Activated CD4-positive, alpha-beta T cell treated with anti-CD3 and anti-CD28 coated beads for 24 hours (primary cell): ENCODE measurements around the gene AGA.

Source experiments
- DNase-seq, 2 donors: peaks; one replicate each; pipeline ENCODE4 v3.0.0-alpha.2; 2020; ENCODE audit warnings: low read depth in 2 of 2

The AGA gene

GRCh38 chr4:177441803-177442622 is at the start of gene AGA:
TSS of gene AGA (minus strand) at chr4:177442437. CDS start at chr4:177442375, 62 bp downstream.
- DNase-seq, result peak; percentile 93 to 97

- DNase-seq, result no peak
Measured at GRCh38 chr4:177492022-177492421, 49.8 kb upstream of the AGA start.

GRCh38 chr4:177490769-177491168 is 48.5 kb upstream of the AGA start:
- DNase-seq, result no peak

DNA sequence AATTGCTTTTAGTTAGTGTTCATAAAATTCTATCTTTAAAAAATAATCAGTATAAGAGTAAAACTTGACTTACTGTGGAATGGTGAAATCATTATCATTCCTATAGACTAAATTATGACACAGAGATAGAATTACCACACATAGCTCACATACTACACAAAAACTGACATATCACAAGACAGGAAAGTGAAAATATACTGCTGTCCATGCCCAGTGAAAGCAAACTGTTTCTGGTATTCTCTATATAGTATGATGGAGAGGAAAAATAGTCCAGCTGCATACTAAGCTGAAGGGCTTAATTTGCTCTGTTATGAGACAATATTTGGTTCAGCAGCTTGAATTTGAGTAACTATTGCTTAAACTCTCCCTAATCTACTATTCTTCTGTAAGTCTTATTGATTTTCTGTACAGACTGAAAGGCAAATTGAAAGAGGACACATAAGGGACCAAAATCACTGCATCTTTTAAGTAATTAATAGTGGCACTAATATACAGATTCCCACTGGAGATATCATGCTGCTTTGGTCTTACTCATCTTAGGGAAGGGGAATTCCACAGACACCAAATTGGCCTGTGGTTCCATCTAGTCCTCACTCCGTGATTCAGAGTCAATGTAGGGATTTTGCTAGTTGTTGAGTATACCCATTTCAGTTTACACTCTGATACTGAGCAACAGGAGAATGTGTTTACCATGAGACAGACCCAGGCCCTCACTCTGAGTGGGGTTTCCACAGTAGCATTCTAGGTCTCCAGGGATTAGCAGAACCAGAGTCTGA is 47.4 kb upstream of the AGA start:
- DNase-seq, result no peak

DNA sequence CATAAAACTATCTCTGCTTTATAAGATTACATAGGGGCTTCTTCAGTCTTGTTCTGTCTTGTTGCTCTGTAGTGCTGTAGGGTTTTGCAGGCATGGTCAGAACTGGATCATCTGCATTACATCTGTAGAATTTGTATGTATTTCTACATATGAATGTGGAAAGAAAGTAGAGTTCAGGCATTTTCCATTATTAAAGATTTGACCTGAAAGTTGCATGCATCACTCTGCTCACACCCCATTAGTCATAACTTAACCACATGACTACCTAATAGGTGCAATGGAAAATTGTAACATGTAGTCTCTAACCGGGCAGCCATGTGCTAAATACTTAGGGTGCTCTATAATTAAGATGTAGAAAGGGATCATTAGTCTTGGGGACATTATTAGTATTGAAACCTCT is 45.7 kb upstream of the AGA start:
- no peak for DNase-seq

- DNase-seq, result no peak
Measured at GRCh38 chr4:177485528-177485927, 43.3 kb upstream of the AGA start.

DNA sequence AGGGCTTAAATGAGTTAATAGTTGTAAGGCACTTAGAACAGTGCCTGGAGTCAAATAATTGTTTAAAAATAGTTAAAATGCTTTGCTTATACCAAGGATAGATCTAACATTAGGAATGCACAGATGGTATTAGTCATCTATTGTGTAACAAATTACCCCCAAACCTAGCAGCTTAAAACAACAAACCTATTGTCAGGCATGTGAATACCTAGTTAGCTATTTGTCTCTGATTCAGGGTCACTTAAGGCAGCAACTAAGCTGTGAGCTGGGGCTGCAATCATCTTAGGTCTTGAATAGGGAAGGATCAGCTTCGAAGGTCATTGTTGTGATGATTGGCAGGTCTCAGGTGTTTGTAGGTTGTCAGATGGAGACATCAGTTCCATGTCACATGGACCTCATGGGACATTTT is 42.4 kb upstream of the AGA start:
- no peak for DNase-seq

GRCh38 chr4:177483760-177484159 is 41.5 kb upstream of the AGA start:
- no peak for DNase-seq

DNA sequence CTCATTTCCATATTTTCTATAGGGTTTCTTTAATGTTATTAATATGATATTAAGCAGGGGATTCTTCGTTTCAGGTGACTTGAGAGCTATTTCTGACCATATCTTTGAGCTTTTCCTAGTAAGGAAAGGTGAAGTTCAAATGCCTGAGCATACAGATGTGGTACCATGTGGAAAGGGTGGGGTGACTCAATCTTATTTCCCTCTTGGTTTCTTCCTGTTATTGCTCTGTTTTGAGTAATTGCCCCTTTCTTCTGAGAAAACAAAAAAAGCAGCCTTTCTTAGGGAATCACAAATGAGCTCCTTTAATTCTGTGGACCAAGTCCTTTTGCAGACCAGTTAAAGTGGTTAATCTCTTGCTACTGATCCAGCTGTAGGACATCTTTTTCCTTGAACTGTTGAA is 41.0 kb upstream of the AGA start:
- DNase-seq, result no peak

GRCh38 chr4:177482367-177482766 is 40.1 kb upstream of the AGA start:
- no peak for DNase-seq

- no peak for DNase-seq
Measured at GRCh38 chr4:177480795-177481194, 38.6 kb upstream of the AGA start.

DNA sequence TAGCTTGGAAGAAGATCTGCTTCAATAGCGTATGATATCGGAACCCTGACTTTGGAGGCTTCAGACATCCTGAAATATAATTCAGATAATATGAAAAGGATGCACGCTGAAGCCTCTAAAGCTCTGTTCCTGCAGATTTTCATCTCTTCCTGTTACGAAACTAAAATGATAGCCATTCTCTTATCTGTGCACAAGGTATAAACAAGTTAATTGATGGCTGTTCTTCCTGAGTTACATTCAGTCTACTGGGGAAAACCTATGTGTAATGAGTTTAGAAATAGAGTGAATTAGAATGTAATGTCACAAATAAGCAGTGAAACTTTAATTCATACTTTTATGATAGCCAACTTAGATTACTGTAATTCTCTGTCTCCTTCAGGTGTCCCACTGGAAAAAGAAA is 36.8 kb upstream of the AGA start:
- no peak for DNase-seq

DNA sequence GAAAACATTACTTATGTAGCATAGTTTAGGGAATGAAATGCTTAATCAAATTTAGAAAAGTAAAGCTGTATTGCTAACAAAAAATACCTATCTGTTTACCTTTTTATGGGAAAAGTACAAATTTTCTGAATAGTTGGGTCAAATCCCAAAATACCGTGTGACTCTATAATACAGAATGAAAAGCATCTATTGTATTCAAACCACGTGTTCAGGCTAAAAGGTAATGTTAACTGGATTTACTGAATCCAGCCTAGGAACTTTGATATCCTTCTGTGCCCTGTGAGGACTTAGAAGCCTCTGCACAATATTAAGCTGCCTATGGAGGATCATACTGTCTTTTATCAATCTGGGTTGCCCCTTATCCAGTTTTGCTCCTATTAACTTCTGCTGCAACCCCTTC is 36.3 kb upstream of the AGA start:
- DNase-seq, result no peak

DNA sequence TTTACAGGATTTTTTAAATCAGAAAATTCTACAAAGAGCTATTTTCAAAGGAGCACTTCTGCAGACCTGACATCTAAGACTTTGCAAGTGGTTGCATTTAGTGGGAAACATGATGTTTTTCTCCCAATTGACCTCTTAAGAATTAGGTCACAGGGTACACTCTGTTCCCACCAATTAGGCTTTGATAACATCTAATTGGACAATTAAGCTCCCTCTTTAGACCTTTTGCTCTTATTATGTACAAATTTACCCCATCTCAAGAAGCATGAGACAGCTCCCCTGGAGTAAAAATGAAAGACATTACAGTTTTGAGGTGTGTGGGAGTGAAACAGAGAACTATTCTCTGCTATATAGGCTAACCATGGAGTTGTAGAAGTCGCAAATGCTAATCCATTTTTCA is 31.8 kb upstream of the AGA start:
- DNase-seq, result no peak

DNA sequence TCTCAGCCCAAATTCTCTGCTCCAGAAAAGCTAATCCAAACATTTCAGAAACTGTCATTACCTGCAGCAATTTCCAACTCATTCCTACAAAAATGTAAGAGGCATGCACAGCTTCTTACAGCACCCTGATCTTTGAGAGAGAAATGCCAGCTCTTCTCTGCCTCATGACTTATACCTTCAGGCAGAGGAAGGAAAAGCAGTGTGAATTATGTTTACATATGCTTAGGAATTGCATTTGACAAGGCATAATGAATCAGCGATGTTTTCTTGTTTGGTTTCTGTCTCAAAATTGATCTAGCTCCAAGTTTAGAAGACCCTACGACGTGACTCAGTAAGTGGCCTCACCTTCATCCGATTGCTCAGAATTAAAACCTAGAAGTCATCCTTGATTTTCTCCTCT is 21.8 kb upstream of the AGA start:
- no peak for DNase-seq

DNA sequence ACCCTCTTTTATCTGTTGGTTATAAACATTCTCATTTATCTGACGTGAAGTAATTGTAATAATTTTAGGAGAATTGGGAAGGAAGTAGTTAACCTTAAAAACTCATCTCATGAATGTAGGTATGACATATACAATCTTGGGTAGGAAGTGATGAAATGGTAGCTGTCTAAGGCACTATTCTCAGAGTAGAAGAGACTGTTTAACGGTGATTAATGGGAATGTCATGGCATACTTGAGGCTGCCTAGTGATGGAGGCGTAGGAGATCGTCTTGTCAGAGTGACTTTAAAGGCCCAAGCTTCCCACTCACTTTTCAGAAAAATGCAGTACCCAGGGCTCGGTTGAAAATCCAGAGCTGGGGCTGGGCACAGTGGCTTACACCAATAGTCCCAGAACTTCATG is 19.4 kb upstream of the AGA start:
- no peak for DNase-seq

DNA sequence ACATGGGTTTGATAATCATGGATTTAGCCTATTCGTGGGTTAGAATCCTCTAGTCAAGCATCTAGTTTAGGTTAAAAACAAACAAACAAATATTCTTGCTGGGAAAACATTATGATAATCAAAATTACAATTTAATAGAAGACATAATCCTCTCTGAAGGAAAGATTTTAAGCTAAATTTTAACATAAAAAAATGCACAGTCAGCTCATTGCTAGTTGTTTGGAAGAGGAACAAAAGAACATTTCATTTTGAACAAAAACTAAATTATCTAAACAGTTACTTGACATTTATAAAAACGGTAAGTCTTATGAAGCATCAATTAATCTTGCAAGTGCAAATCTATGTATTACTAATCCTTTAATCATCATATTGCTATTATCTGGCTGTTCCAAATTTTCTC is 18.2 kb upstream of the AGA start:
- DNase-seq, result no peak

- no peak for DNase-seq
Measured at GRCh38 chr4:177455561-177455970, 13.3 kb upstream of the AGA start.

- DNase-seq, result no peak
Measured at GRCh38 chr4:177453116-177453515, 10.9 kb upstream of the AGA start.

GRCh38 chr4:177451108-177451500 is 8.9 kb upstream of the AGA start:
- no peak for DNase-seq

DNA sequence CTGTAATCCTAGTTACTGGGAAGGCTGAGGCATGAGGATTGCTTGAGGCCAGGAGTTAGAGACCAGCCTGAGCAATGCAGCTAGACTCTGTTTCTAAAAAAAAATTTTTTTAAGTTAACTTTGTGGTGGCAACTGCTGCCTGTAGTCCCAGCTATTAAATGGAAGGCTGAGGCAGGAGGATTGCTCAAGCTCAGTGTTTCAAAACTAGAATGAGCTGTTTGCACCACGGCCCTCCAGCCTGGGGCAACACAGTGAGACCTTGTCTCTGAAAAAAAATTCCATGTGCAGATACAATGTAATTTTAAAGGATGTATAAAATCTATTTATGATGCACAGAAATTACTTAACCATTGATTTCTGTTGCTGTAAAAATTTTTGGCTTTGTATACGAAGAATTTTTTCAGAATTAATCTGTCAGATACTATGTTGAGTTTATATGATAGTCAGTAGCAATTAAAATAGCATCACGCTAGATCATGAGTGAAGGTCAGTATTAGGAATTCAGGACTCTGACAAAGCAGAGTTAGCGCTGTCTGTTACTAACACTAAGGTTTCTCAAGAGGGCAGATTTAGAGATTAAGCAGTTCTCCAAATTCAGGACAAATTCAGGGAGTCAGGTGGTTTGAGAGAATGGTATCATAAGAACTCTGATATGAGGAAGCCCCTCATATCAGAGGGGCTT is 8.3 kb upstream of the AGA start:
- no peak for DNase-seq

DNA sequence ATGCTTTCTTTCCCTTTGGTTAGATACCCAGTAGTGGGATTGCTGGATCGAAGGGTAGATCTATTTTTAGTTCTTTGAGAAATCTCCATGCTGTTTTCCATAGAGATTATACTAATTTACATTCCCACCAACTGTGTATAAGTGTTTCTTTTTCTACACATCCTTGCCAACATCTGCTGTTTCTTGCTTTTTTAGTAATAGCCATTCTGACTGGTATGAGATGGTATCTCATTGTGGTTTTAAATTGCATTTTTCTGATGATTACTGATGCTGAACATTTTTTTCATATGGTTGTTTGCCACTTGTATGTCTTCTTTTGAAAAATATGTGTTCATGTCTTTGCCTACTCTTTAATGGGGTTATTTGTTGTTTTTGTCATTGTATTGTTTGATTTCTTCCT is 6.6 kb upstream of the AGA start:
- no peak for DNase-seq
